Measurements from ENCODE around the gene ZG16.

GRCh38 chr16:29830774-29831173, 52.7 kb downstream of the ZG16 start:
- TF ChIP-seq CTCF (IDR thresholded peaks at IDR 0.05; ENCODE audit: poor library complexity) (no peak), EZH2phosphoT487 (IDR thresholded peaks at IDR 0.05; ENCODE audit: low read depth, severe bottlenecking, unreplicated experiment) (no peak)
